WTC11 (cell line): ENCODE data around the gene BMP5. TPM values are rescaled to one million over a fixed set of nuclear protein-coding genes. Genes with fewer than 3 reads are reported as not detected.

Experiments
- ATAC-seq: fragments of 200-7000 bp; cut with Tn5 transposase; 2 replicates; pipeline ENCODE4 v1.10.0; 2021; ENCODE audit warnings: mild to moderate bottlenecking, moderate library complexity
- CTCF ChIA-PET: fragments of 300-600 bp; sonication (Branson Sonifier 250); formaldehyde crosslinking; loops from one replicate; lab custom pipeline; 2021; ENCODE audit warnings: antibody characterized with exemption; lab: Charles Lee
- POLR2A ChIA-PET: fragments of 350-600 bp; sonication (Branson Sonifier 250); formaldehyde crosslinking; loops from one replicate; lab custom pipeline; 2021; ENCODE audit warnings: antibody characterized with exemption; lab: Charles Lee
- DNase-seq: peaks from one replicate; pipeline ENCODE4 v3.0.0; 2021; ENCODE audit warnings: low spot score
- H3K27ac Mint-ChIP-seq: 2 replicates; pipeline ENCODE4 v1.8.0; 2021; ENCODE audit warnings: mixed read lengths
- H3K27me3 Mint-ChIP-seq: 2 replicates; pipeline ENCODE4 v1.8.0; 2021; ENCODE audit warnings: low read depth, mild to moderate bottlenecking, moderate library complexity, mixed read lengths
- H3K36me3 Mint-ChIP-seq: 2 replicates; pipeline ENCODE4 v1.8.0; 2021; ENCODE audit warnings: mixed read lengths
- H3K4me1 Mint-ChIP-seq: 2 replicates; pipeline ENCODE4 v1.8.0; 2022; ENCODE audit warnings: mixed read lengths
- H3K4me3 Mint-ChIP-seq: 2 replicates; pipeline ENCODE4 v1.8.0; 2021; ENCODE audit warnings: mild to moderate bottlenecking, moderate library complexity, mixed read lengths
- H3K9me3 Mint-ChIP-seq: 2 replicates; pipeline ENCODE4 v1.8.0; 2021; ENCODE audit warnings: mixed read lengths
- AR ChIP-seq: fragments of 250-450 bp; sonication (Bioruptor Pico); IDR thresholded peaks from 2 replicates; pipeline ENCODE4 v1.9.0; 2021; ENCODE audit warnings: mild to moderate bottlenecking
- CDX4 ChIP-seq: fragments of 250-450 bp; sonication (Bioruptor Pico); IDR thresholded peaks from 2 replicates; pipeline ENCODE4 v1.9.0; 2021; ENCODE audit warnings: moderate library complexity, mild to moderate bottlenecking, inconsistent platforms, borderline replicate concordance
- ERG ChIP-seq: fragments of 250-450 bp; sonication (Bioruptor Pico); IDR thresholded peaks from 2 replicates; pipeline ENCODE4 v1.8.0; 2021; ENCODE audit warnings: mild to moderate bottlenecking
- FOXP4 ChIP-seq: sonication (generic); formaldehyde crosslinking; IDR thresholded peaks from 2 replicates; pipeline ENCODE4 v1.8.0; 2022; ENCODE audit warnings: mild to moderate bottlenecking, missing genetic modification reagents
- HMGA2 ChIP-seq: fragments of 250-450 bp; sonication (Bioruptor Pico); IDR thresholded peaks from 2 replicates; pipeline ENCODE4 v1.4.0; 2021; ENCODE audit warnings: mild to moderate bottlenecking, moderate library complexity
- HMGXB4 ChIP-seq: sonication (generic); formaldehyde crosslinking; IDR thresholded peaks from 2 replicates; pipeline ENCODE4 v1.8.1; 2023; ENCODE audit warnings: mild to moderate bottlenecking, moderate library complexity, missing genetic modification reagents
- MXD4 ChIP-seq: fragments of 250-450 bp; sonication (Bioruptor Pico); IDR thresholded peaks from 2 replicates; pipeline ENCODE4 v1.8.0; 2021; ENCODE audit warnings: mild to moderate bottlenecking, moderate library complexity, borderline replicate concordance
- MYBL2 ChIP-seq: sonication (generic); formaldehyde crosslinking; IDR thresholded peaks from 2 replicates; pipeline ENCODE4 v1.8.1; 2023; ENCODE audit warnings: mild to moderate bottlenecking, moderate library complexity, missing genetic modification reagents
- NFE2L1 ChIP-seq: sonication (generic); formaldehyde crosslinking; IDR thresholded peaks from 2 replicates; pipeline ENCODE4 v1.8.1; 2023; ENCODE audit warnings: missing genetic modification reagents
- NR2C2 ChIP-seq: sonication (generic); formaldehyde crosslinking; IDR thresholded peaks from 2 replicates; pipeline ENCODE4 v1.8.0; 2022; ENCODE audit warnings: mild to moderate bottlenecking, missing genetic modification reagents
- PRDM15 ChIP-seq: sonication (generic); formaldehyde crosslinking; IDR thresholded peaks from 2 replicates; pipeline ENCODE4 v1.8.0; 2022; ENCODE audit warnings: missing genetic modification reagents
- TEAD1 ChIP-seq: sonication (generic); formaldehyde crosslinking; IDR thresholded peaks from 2 replicates; pipeline ENCODE4 v1.8.0; 2022; ENCODE audit warnings: mild to moderate bottlenecking, missing genetic modification reagents
- USF2 ChIP-seq: sonication (generic); formaldehyde crosslinking; IDR thresholded peaks from 2 replicates; pipeline ENCODE4 v1.8.1; 2023; ENCODE audit warnings: mild to moderate bottlenecking, missing genetic modification reagents, moderate library complexity
- ZBTB21 ChIP-seq: sonication (generic); formaldehyde crosslinking; IDR thresholded peaks from 2 replicates; pipeline ENCODE4 v1.8.1; 2023; ENCODE audit warnings: mild to moderate bottlenecking, missing genetic modification reagents, borderline replicate concordance
- ZMAT4 ChIP-seq: fragments of 250-450 bp; sonication (Bioruptor Pico); IDR thresholded peaks from 2 replicates; pipeline ENCODE4 v1.9.0; 2021; ENCODE audit warnings: mild to moderate bottlenecking
- total RNA-seq: library from RNA; stranded (reverse); gene quantifications from 3 replicates; pipeline ENCODE4 v1.2.3, GENCODE V29; 2021

Gene BMP5
- total RNA-seq, 1 experiment from 2014 or later: not detected

GRCh38 chr6:55794136-55794812 lies 81.1 kb downstream of the BMP5 start:
- TF ChIP-seq MXD4 (CRISPR knock-in tag): no peak
- no peak for TF ChIP-seq ERG (CRISPR knock-in tag)
- TF ChIP-seq CDX4 (CRISPR knock-in tag): no peak
- TF ChIP-seq NFE2L1 (CRISPR knock-in tag): no peak
- no peak for TF ChIP-seq NR2C2
- TF ChIP-seq MYBL2 (CRISPR knock-in tag): no peak
- no peak for TF ChIP-seq TEAD1 (CRISPR knock-in tag)
- no peak for TF ChIP-seq USF2 (CRISPR knock-in tag)
- TF ChIP-seq PRDM15: no peak
- TF ChIP-seq FOXP4: no peak
- TF ChIP-seq AR (CRISPR knock-in tag): no peak
- TF ChIP-seq HMGA2 (CRISPR knock-in tag): no peak
- TF ChIP-seq ZBTB21 (CRISPR knock-in tag): no peak
- TF ChIP-seq HMGXB4: no peak
- TF ChIP-seq ZMAT4 (CRISPR knock-in tag): no peak
- H3K27me3 Mint-ChIP-seq: no peaks in the 10 kb centered on the region
- DNase-seq (no peak), ATAC-seq (no peak)
- peaks cover 4% of the 10 kb centered on the region for H3K9me3 Mint-ChIP-seq
- POLR2A ChIA-PET: no interaction called here
- no peaks in the 10 kb centered on the region for H3K4me1 Mint-ChIP-seq
- CTCF ChIA-PET: no interaction called here
- no peak overlapping the region for H3K27ac Mint-ChIP-seq
- no peaks in the 10 kb centered on the region for H3K36me3 Mint-ChIP-seq
- H3K4me3 Mint-ChIP-seq: no peak overlapping the region
